Panc1 (cell line): Measurements from ENCODE around the gene UGDH. TPM values are rescaled to one million over a fixed set of nuclear protein-coding genes. Genes with fewer than 3 reads are reported as not detected.

Source experiments
- ATAC-seq: fragments of 200-7000 bp; cut with Tn5 transposase; 2 replicates; pipeline ENCODE4 v1.9.1; 2020; ENCODE audit warnings: mild to moderate bottlenecking, moderate library complexity
- BruUV-seq: library from RNA; stranded (reverse); fragments of 400-500 nt; replicated peaks from 2 replicates; lab custom pipeline; 2021; lab: Mats Ljungman, UMichigan
- CTCF ChIA-PET: fragments of 300-600 bp; sonication (Branson Sonifier 250); formaldehyde crosslinking; loops from one replicate; lab custom pipeline; 2022; ENCODE audit warnings: antibody characterized with exemption; lab: Charles Lee
- POLR2A ChIA-PET: fragments of 300-600 bp; sonication (Branson Sonifier 250); formaldehyde crosslinking; loops from one replicate; lab custom pipeline; 2022; ENCODE audit warnings: antibody characterized with exemption; lab: Charles Lee
- DNase-seq: peaks from one replicate; pipeline ENCODE4 v3.0.0-alpha.2; 2010; ENCODE audit warnings: low read depth, low spot score
- H3K27ac ChIP-seq: 2 replicates; pipeline ENCODE4 v1.5.1; 2011; ENCODE audit warnings: mild to moderate bottlenecking, low read length, inconsistent platforms
- H3K27me3 ChIP-seq: fragments of 200-500 bp; sonication (Bioruptor generic); 2 replicates; pipeline ENCODE4 v1.6.0; 2014; ENCODE audit warnings: low read length, inconsistent platforms; ENCODE audit not compliant: control insufficient read depth, insufficient read depth
- H3K36me3 ChIP-seq: fragments of 200-500 bp; sonication (Bioruptor generic); 2 replicates; pipeline ENCODE4 v1.5.1; 2014; ENCODE audit warnings: inconsistent platforms, mild to moderate bottlenecking, low read length, moderate library complexity; ENCODE audit not compliant: control insufficient read depth, insufficient read depth
- H3K4me1 ChIP-seq: 2 replicates; pipeline ENCODE4 v1.5.1; 2011; ENCODE audit warnings: inconsistent platforms, mild to moderate bottlenecking, low read length, moderate library complexity; ENCODE audit not compliant: control insufficient read depth, insufficient read depth
- H3K4me3 ChIP-seq, 2 experiments: 2 replicates each; pipeline ENCODE4 v1.5.1; 2011 to 2012; ENCODE audit warnings: low read depth in 2 of 2, low read length in 2 of 2, mild to moderate bottlenecking in 2 of 2, inconsistent platforms in 1 of 2, moderate library complexity in 1 of 2
- H3K9me3 ChIP-seq: fragments of 200-500 bp; sonication (Bioruptor generic); 2 replicates; pipeline ENCODE4 v1.5.1; 2014; ENCODE audit warnings: low read depth, mild to moderate bottlenecking, inconsistent platforms, low read length, moderate library complexity; ENCODE audit not compliant: control insufficient read depth, insufficient read depth
- CTCF ChIP-seq: fragments of 450-650 bp; IDR thresholded peaks from 2 replicates; pipeline ENCODE4 v1.5.1; 2017; ENCODE audit warnings: mild to moderate bottlenecking
- POLR2AphosphoS5 ChIP-seq: IDR thresholded peaks from 2 replicates; pipeline ENCODE4 v1.6.1; 2012; ENCODE audit warnings: mild to moderate bottlenecking, low read depth, low read length, moderate library complexity
- REST ChIP-seq, 2 experiments: IDR thresholded peaks; 2 replicates each; pipeline ENCODE4 v1.6.1; 2011 to 2012; ENCODE audit warnings: low read depth in 2 of 2, control low read depth in 1 of 2, low read length in 1 of 2, mild to moderate bottlenecking in 1 of 2, moderate library complexity in 1 of 2; ENCODE audit not compliant: insufficient read depth in 1 of 2
- SIN3A ChIP-seq: IDR thresholded peaks from 2 replicates; pipeline ENCODE4 v1.6.1; 2012; ENCODE audit warnings: low read depth, mild to moderate bottlenecking, low read length, moderate library complexity, borderline replicate concordance; ENCODE audit not compliant: insufficient read depth
- TCF7L2 ChIP-seq: IDR thresholded peaks from 2 replicates; pipeline ENCODE4 v1.6.1; 2011; ENCODE audit warnings: mild to moderate bottlenecking, low read depth, low read length, inconsistent platforms
- in situ Hi-C: cut with HindIII; loops from 2 replicates; pipeline ENCODE4 v1.10.0; 2016; ENCODE audit warnings: low sequenced_read_pairs, low pct_unique_long_range_greater_than_20kb
- intact Hi-C: fragments of 100-400 bp; cut with micrococcal nuclease; formaldehyde crosslinking; loops from one replicate; pipeline ENCODE4 v1.10.0; 2022; ENCODE audit not compliant: unreplicated experiment
- total RNA-seq: library from RNA; stranded (reverse); gene quantifications from one replicate; pipeline ENCODE4 v1.2.1, GENCODE V29; 2021; ENCODE audit not compliant: unreplicated experiment

UGDH gene
- total RNA-seq, 1 experiment from 2014 or later, result 373 TPM

GRCh38 chr4:39525822-39526690 lies 1.2 kb downstream of the UGDH start:
- Histone ChIP-seq H3K27ac (peak overlapping the region; percentile 98), H3K9me3 (no peaks in the 10 kb centered on the region; the same call in 1 of the 2 replicates), H3K4me1 (peaks cover 22% of the 10 kb centered on the region), H3K27me3 (no peaks in the 10 kb centered on the region), H3K36me3 (peaks cover 6% of the 10 kb centered on the region), H3K4me3 (peak overlapping the region; percentile 92 to 96)
- no peak for ATAC-seq
- DNase-seq, result no peak
- TSS peak; percentile 71 for BruUV-seq
- intact Hi-C loops (no loop called here), in situ Hi-C loops (no loop called here)
- ChIA-PET CTCF (no interaction called here), POLR2A (interaction anchor here (0.6 to 0.7 kb wide), 3 partner anchors 37 to 40 kb away, joined by 3 to 4 read pairs (median 3); no protein-coding TSS in a partner anchor)
- TF ChIP-seq REST (IDR thresholded peaks at IDR 0.05; ENCODE audit: insufficient read depth in 1 of 2, low read depth in 2 of 2, low read length in 1 of 2) (no peak), POLR2AphosphoS5 (no peak), TCF7L2 (no peak), SIN3A (no peak)

GRCh38 chr4:39524161-39524957 lies 2.9 kb downstream of the UGDH start:
- no TSS peak for BruUV-seq
- no peak for TF ChIP-seq POLR2AphosphoS5
- no peak for TF ChIP-seq REST (IDR thresholded peaks at IDR 0.05; ENCODE audit: insufficient read depth in 1 of 2, low read depth in 2 of 2, low read length in 1 of 2)
- no peak for TF ChIP-seq CTCF
- TF ChIP-seq TCF7L2, result no peak
- TF ChIP-seq SIN3A, result no peak

More at GRCh38 chr4:39524161-39524957, 2.9 kb downstream of the UGDH start:
- ChIA-PET CTCF (no interaction called here), POLR2A (interaction anchor here (0.6 to 0.8 kb wide), 2 partner anchors 88 to 108 kb away, joined by 4 to 12 read pairs; no protein-coding TSS in a partner anchor)
- peaks cover 22% of the 10 kb centered on the region for H3K4me1 ChIP-seq
- peak overlapping the region; percentile 98 for H3K27ac ChIP-seq
- intact Hi-C loops, result no loop called here
- H3K4me3 ChIP-seq, result peak overlapping the region; percentile 92 to 96
- DNase-seq (no peak), ATAC-seq (no peak)
- no peaks in the 10 kb centered on the region for H3K9me3 ChIP-seq
- in situ Hi-C loops, result no loop called here
- peaks cover 12% of the 10 kb centered on the region for H3K36me3 ChIP-seq
- no peaks in the 10 kb centered on the region for H3K27me3 ChIP-seq
